HepG2 (cell line): ENCODE data around the gene COL4A2. TPM values are rescaled to one million over a fixed set of nuclear protein-coding genes. Genes with fewer than 3 reads are reported as not detected.

ENCODE experiments used
- ATAC-seq: fragments of 200-7000 bp; cut with Tn5 transposase; 3 replicates; pipeline ENCODE4 v1.9.1; 2020; ENCODE audit warnings: mild to moderate bottlenecking, moderate library complexity
- BruUV-seq: library from RNA; stranded (reverse); fragments of 400-500 nt; replicated peaks from 2 replicates; lab custom pipeline; 2021; lab: Mats Ljungman, UMichigan
- CTCF ChIA-PET: fragments of 300-600 bp; formaldehyde crosslinking; extraction: SDS; loops from one replicate; lab custom pipeline; 2021; ENCODE audit warnings: low total read pairs, inconsistent platforms, low intra/inter-chr PET ratio; lab: Yijun Ruan, JAX
- POLR2A ChIA-PET: fragments of 350-600 bp; sonication (Branson Sonifier 250); formaldehyde crosslinking; loops from one replicate; lab custom pipeline; 2020; ENCODE audit warnings: antibody characterized with exemption, inconsistent platforms; lab: Yijun Ruan, JAX
- DNase-seq: peaks from one replicate; pipeline ENCODE4 v3.0.0-alpha.2; 2015; ENCODE audit warnings: low spot score
- FAIRE-seq: peaks from 3 replicates; lab custom pipeline; 2011; peaks lifted over from hg19 to GRCh38; lab: Jason Lieb, UNC
- H2AFZ ChIP-seq: one replicate; pipeline ENCODE4 v1.6.1; 2011; ENCODE audit warnings: low read length, inconsistent platforms
- H3K27ac ChIP-seq: fragments of 300-600 bp; 3 replicates; pipeline ENCODE4 v1.8.0; 2011; ENCODE audit warnings: mixed run types, mild to moderate bottlenecking, mixed read lengths, low read length, inconsistent platforms; ENCODE audit not compliant: insufficient read depth; ENCODE audit errors: extremely low read length
- H3K27me3 ChIP-seq, 2 experiments: fragments of 200-600 bp in 1 of 2; 2 replicates in 1 of 2; 3 replicates in 1 of 2; pipeline versions ENCODE4 v1.6.0 to v1.8.0; 2011; ENCODE audit warnings: low read length in 2 of 2, mild to moderate bottlenecking in 2 of 2, moderate library complexity in 2 of 2, inconsistent platforms in 1 of 2; ENCODE audit not compliant: insufficient read depth in 2 of 2, control insufficient read depth in 1 of 2
- H3K36me3 ChIP-seq, 2 experiments: fragments of 200-600 bp in 1 of 2; replicated peaks in 1 of 2; 2 replicates in 1 of 2; 3 replicates in 1 of 2; pipeline versions ENCODE4 v1.5.1 to v1.8.0; 2011; ENCODE audit warnings: low read length in 2 of 2, inconsistent platforms in 1 of 2; ENCODE audit not compliant: insufficient read depth in 2 of 2, control insufficient read depth in 1 of 2
- H3K4me1 ChIP-seq: 2 replicates; pipeline ENCODE4 v1.5.1; 2012; ENCODE audit warnings: low read length, inconsistent platforms; ENCODE audit not compliant: insufficient read depth
- H3K4me2 ChIP-seq: 2 replicates; pipeline ENCODE4 v1.6.0; 2011; ENCODE audit warnings: low read depth, low read length, inconsistent platforms
- H3K4me3 ChIP-seq, 3 experiments: fragments of 200-600 bp in 1 of 3; sonication (generic), shearing (Covaris generic) in 1 of 3; replicated peaks in 1 of 3; 2 replicates each; pipeline ENCODE4 v1.5.1; 2011 to 2016; ENCODE audit warnings: low read length in 3 of 3, inconsistent platforms in 2 of 3, low read depth in 2 of 3, mild to moderate bottlenecking in 2 of 3, control low read depth in 1 of 3, mixed read lengths in 1 of 3; ENCODE audit not compliant: insufficient read depth in 1 of 3
- H3K79me2 ChIP-seq: one replicate; pipeline ENCODE4 v1.6.1; 2011; ENCODE audit warnings: low read length, inconsistent platforms; ENCODE audit not compliant: insufficient read depth
- H3K9ac ChIP-seq: 2 replicates; pipeline ENCODE4 v1.6.0; 2011; ENCODE audit warnings: mild to moderate bottlenecking, low read depth, low read length, inconsistent platforms; ENCODE audit not compliant: insufficient read depth
- H3K9me3 ChIP-seq: 2 replicates; pipeline ENCODE4 v1.5.1; 2012; ENCODE audit warnings: mild to moderate bottlenecking, low read length
- H4K20me1 ChIP-seq: 2 replicates; pipeline ENCODE4 v1.6.0; 2011; ENCODE audit warnings: inconsistent platforms, mild to moderate bottlenecking, low read length, moderate library complexity; ENCODE audit not compliant: insufficient read depth
- BORCS8-MEF2B ChIP-seq: sonication (generic); formaldehyde crosslinking; IDR thresholded peaks from 2 replicates; pipeline ENCODE4 v1.8.0; 2022; ENCODE audit warnings: mild to moderate bottlenecking, missing genetic modification reagents
- CEBPB ChIP-seq: IDR thresholded peaks from 2 replicates; pipeline ENCODE4 v1.6.1; 2011; ENCODE audit warnings: low read depth, low read length, improper control_type of control experiment, borderline replicate concordance
- ESRRA ChIP-seq: sonication (generic); formaldehyde crosslinking; IDR thresholded peaks from 2 replicates; pipeline ENCODE4 v1.5.1; 2020; ENCODE audit warnings: mild to moderate bottlenecking, low read depth, missing genetic modification reagents
- KDM5A ChIP-seq: fragments of 200-600 bp; sonication (generic); IDR thresholded peaks from 2 replicates; pipeline ENCODE4 v1.7.0; 2018; ENCODE audit warnings: antibody characterized with exemption, mild to moderate bottlenecking, low read length, borderline replicate concordance
- KLF9 ChIP-seq: IDR thresholded peaks from 2 replicates; pipeline ENCODE4 v1.6.1; 2016; ENCODE audit warnings: low read depth
- MED1 ChIP-seq: sonication (generic); formaldehyde crosslinking; IDR thresholded peaks from 2 replicates; pipeline ENCODE4 v1.4.0; 2020; ENCODE audit warnings: missing genetic modification reagents
- MXD4 ChIP-seq: IDR thresholded peaks from 2 replicates; pipeline ENCODE4 v1.6.1; 2016; ENCODE audit warnings: mild to moderate bottlenecking, missing biosample characterization, missing genetic modification reagents
- REXO4 ChIP-seq: sonication (generic); formaldehyde crosslinking; IDR thresholded peaks from 2 replicates; pipeline ENCODE4 v1.8.0; 2022; ENCODE audit warnings: missing genetic modification reagents, mild to moderate bottlenecking, borderline replicate concordance
- SAP130 ChIP-seq: IDR thresholded peaks from 2 replicates; pipeline ENCODE4 v1.6.1; 2016; ENCODE audit warnings: low read depth
- SMAD3 ChIP-seq: sonication (generic); formaldehyde crosslinking; IDR thresholded peaks from 2 replicates; pipeline ENCODE4 v1.4.0; 2020; ENCODE audit warnings: missing genetic modification reagents
- STAT5B ChIP-seq: sonication (generic); formaldehyde crosslinking; IDR thresholded peaks from 2 replicates; pipeline ENCODE4 v1.4.0; 2020; ENCODE audit warnings: missing genetic modification reagents
- XRCC5 ChIP-seq: fragments of 200-400 bp; formaldehyde crosslinking; optimal IDR thresholded peaks from 2 replicates; pipeline ENCODE3; 2017; ENCODE audit warnings: mild to moderate bottlenecking, low read length
- ZBTB7A ChIP-seq: sonication (generic); formaldehyde crosslinking; IDR thresholded peaks from 2 replicates; pipeline ENCODE4 v1.8.0; 2022; ENCODE audit warnings: mild to moderate bottlenecking, missing genetic modification reagents
- ZNF160 ChIP-seq: sonication (generic); formaldehyde crosslinking; IDR thresholded peaks from 2 replicates; pipeline ENCODE4 v1.8.0; 2022; ENCODE audit warnings: mild to moderate bottlenecking, inconsistent platforms, missing genetic modification reagents
- ZNF225 ChIP-seq: sonication (generic); formaldehyde crosslinking; IDR thresholded peaks from 2 replicates; pipeline ENCODE4 v1.4.0; 2020; ENCODE audit warnings: mild to moderate bottlenecking, missing genetic modification reagents
- ZNF619 ChIP-seq: sonication (generic); formaldehyde crosslinking; IDR thresholded peaks from 2 replicates; pipeline ENCODE4 v1.4.0; 2020; ENCODE audit warnings: mild to moderate bottlenecking, missing genetic modification reagents
- ZSCAN21 ChIP-seq: sonication (generic); formaldehyde crosslinking; IDR thresholded peaks from 2 replicates; pipeline ENCODE4 v1.8.0; 2022; ENCODE audit warnings: mild to moderate bottlenecking, missing genetic modification reagents, moderate library complexity, borderline replicate concordance
- WGBS: methylation state at CpG from one replicate; pipeline ENCODE4 v1.1.6; 2017; ENCODE audit warnings: low lambda C conversion rate; 5-methylcytosine and 5-hydroxymethylcytosine counted together
- in situ Hi-C: cut with HindIII; loops from 2 replicates; pipeline ENCODE4 v1.10.0; 2017; ENCODE audit warnings: low pct_unique_long_range_greater_than_20kb; ENCODE audit not compliant: extremely low pct_ligation_motif_present
- intact Hi-C: fragments of 100-400 bp; cut with micrococcal nuclease; formaldehyde crosslinking; loops from one replicate; pipeline ENCODE4 v1.10.0; 2022; ENCODE audit not compliant: unreplicated experiment
- polyA plus RNA-seq, 8 experiments: library from polyadenylated mRNA; depleted of rRNA in 3 of 8; stranded (reverse) in 7 of 8; unstranded in 1 of 8; fragments of >200 nt; fragmentation: Illumina TruSeq in 4 of 8; extraction: Trizol in 4 of 8; gene quantifications; 2 replicates each; pipeline versions ENCODE4 v1.2.1 to v1.2.3, GENCODE V29; 2011 to 2016; ENCODE audit warnings: low read depth in 4 of 8, missing spikeins in 1 of 8, mixed read lengths in 1 of 8; ENCODE audit not compliant: insufficient read depth in 1 of 8
- total RNA-seq, 5 experiments: library from RNA; depleted of rRNA; stranded (reverse); fragments of >200 nt; fragmentation: Illumina TruSeq; extraction: Trizol; gene quantifications; 2 replicates each; pipeline ENCODE4 v1.2.3, GENCODE V29; 2016; ENCODE audit warnings: low read depth in 1 of 5
- TF ChIP-seq, protein P1 (sequence below): sonication (generic); formaldehyde crosslinking; IDR thresholded peaks from 2 replicates; pipeline ENCODE4 v1.8.0; 2022; ENCODE audit warnings: missing genetic modification reagents, low read depth, mild to moderate bottlenecking, borderline replicate concordance
- TF ChIP-seq, protein P2 (sequence below): sonication (generic); formaldehyde crosslinking; IDR thresholded peaks from 2 replicates; pipeline ENCODE4 v1.5.0; 2020; ENCODE audit warnings: missing genetic modification reagents

The COL4A2 gene
- total and polyA plus RNA-seq, 2 of the 13 experiments (the other 11 are each of a cell fraction or from before 2014, with no cell fraction given) = 0.22 to 1.9 TPM

DNA sequence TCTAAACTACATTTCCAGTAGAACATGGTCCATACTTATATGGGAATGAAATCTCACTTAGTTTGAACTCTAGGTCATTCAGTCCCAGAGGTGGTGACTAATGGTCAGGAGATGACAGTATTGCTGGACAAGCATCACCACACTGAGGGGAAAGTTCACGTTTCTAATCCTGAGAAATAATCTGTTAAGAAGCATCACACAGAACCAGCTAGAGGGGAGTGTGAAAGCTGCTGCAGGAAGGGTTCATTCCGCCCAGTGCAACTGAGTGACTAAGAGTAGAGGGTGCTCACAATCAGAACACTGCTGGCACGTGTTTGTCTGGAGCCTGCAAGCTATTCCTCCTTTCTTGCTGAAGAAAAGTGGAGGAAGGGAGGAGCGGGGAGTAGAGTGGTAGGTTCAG is 2.8 kb upstream of the COL4A2 start:
- H3K27me3 ChIP-seq = peaks cover 6 to 56% of the 10 kb centered on the region in 2 experiments
- intact Hi-C loops (no loop called here), in situ Hi-C loops (no loop called here)
- DNase-seq (no peak), FAIRE-seq (no peak), ATAC-seq (no peak)
- no TSS peak for BruUV-seq
- H3K4me2 ChIP-seq = no peak overlapping the region
- H3K36me3 ChIP-seq = no peaks in the 10 kb centered on the region
- H3K4me1 ChIP-seq = peaks cover 8% of the 10 kb centered on the region
- WGBS = 22% methylated on average over 4 of the region's 4 CpGs
- CTCF ChIA-PET = no interaction called here
- H3K9ac ChIP-seq = no peak overlapping the region
- H3K9me3 ChIP-seq = no peaks in the 10 kb centered on the region
- no peak overlapping the region for H3K4me3 ChIP-seq
- POLR2A ChIA-PET = no interaction called here
- no peaks in the 10 kb centered on the region for H4K20me1 ChIP-seq
- no peak overlapping the region for H2AFZ ChIP-seq
- TF ChIP-seq KDM5A (no peak), CEBPB (no peak), SMAD3 (no peak), BORCS8-MEF2B (CRISPR knock-in tag) (no peak), ZNF225 (CRISPR knock-in tag) (no peak), ZNF619 (CRISPR knock-in tag) (no peak), SAP130 (no peak), KLF9 (CRISPR knock-in tag) (no peak), ZNF160 (CRISPR knock-in tag) (no peak), XRCC5 (no peak), STAT5B (CRISPR knock-in tag) (no peak), ZBTB7A (CRISPR knock-in tag) (no peak), ZSCAN21 (CRISPR knock-in tag) (no peak), MXD4 (no peak), MED1 (CRISPR knock-in tag) (no peak), ESRRA (CRISPR knock-in tag) (no peak), REXO4 (CRISPR knock-in tag) (no peak)
- TF ChIP-seq, protein P1, sequence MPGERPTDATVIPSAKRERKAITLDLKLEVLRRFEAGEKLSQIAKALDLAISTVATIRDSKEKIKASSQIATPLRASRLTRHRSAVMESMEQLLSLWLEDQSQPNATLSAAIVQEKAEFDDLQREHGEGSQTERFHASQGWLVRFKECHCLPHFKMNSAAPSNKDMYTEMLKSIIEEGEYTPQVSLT = no peak
- TF ChIP-seq, protein P2, sequence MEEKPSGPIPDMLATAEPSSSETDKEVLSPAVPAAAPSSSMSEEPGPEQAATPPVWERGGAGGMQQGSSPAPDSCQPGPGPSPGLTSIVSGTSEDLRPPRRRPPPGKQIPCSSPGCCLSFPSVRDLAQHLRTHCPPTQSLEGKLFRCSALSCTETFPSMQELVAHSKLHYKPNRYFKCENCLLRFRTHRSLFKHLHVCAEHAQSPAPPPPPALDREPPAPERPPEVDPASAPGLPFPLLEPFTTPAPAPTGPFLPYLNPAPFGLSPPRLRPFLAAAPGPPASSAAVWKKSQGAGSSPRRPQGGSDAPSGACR (CRISPR knock-in tag) = no peak
- H3K27ac ChIP-seq = no peak overlapping the region
- H3K79me2 ChIP-seq = no peaks in the 10 kb centered on the region
